H1 (cell line): ENCODE results near the gene KLHL28. TPM values are rescaled to one million over a fixed set of nuclear protein-coding genes. Genes with fewer than 3 reads are reported as not detected.

Experiments used
- CHD7 ChIP-seq: fragments of 300-600 bp; sonication (generic); IDR thresholded peaks from 2 replicates; pipeline ENCODE4 v1.7.1; 2012; ENCODE audit warnings: low read length, moderate library complexity, mild to moderate bottlenecking, inconsistent platforms; ENCODE audit not compliant: insufficient replicate concordance
- EZH2 ChIP-seq: fragments of 200-600 bp; sonication (generic); IDR thresholded peaks from 2 replicates; pipeline ENCODE4 v1.7.1; 2012; ENCODE audit warnings: low read depth, mild to moderate bottlenecking, moderate library complexity, low read length, inconsistent platforms; ENCODE audit not compliant: severe bottlenecking
- SAP30 ChIP-seq: fragments of 300-600 bp; sonication (generic); IDR thresholded peaks from 2 replicates; pipeline ENCODE4 v1.7.1; 2012; ENCODE audit warnings: low read length, moderate library complexity, mild to moderate bottlenecking, inconsistent platforms; ENCODE audit not compliant: insufficient read depth, insufficient replicate concordance
- TBP ChIP-seq: IDR thresholded peaks from 2 replicates; pipeline ENCODE4 v1.6.1; 2011; ENCODE audit warnings: low read depth, low read length, improper control_type of control experiment
- polyA plus RNA-seq, 7 experiments: library from polyadenylated mRNA; depleted of rRNA in 3 of 7; stranded (reverse) in 5 of 7; unstranded in 2 of 7; fragments of >200 nt in 5 of 7; fragments of 200-250 nt in 2 of 7; gene quantifications; 1 replicate in 5 of 7; 2 replicates in 1 of 7; 4 replicates in 1 of 7; pipeline versions ENCODE4 v1.2.1 to v1.2.3, GENCODE V29; 2011 to 2013; ENCODE audit warnings: missing spikeins in 2 of 7, mixed read lengths in 2 of 7
- total RNA-seq: library from RNA; stranded (reverse); fragmentation: NEBNext Ultra II Directional; extraction: Animal tissue kit (Norgen Biotek cat#: 25700); gene quantifications from 2 replicates; pipeline ENCODE4 v1.2.1, GENCODE V29; 2021

KLHL28 gene
- total and polyA plus RNA-seq, 2 of the 8 experiments (the other 6 are each of a cell fraction or from before 2014, with no cell fraction given) = 3.3 to 10.5 TPM

- TF ChIP-seq CHD7 (no peak), EZH2 (no peak), TBP (no peak), SAP30 (no peak)
- TF ChIP-seq, all 59 proteins: peak for 0
These were observed 81.0 kb downstream of the KLHL28 start (continued) for GRCh38 chr14:44880791-44881190.
